MM.1S (cell line): ENCODE data around the gene MYL6B.

Source experiments
- DNase-seq: peaks from one replicate; pipeline ENCODE4 v3.0.0-alpha.2; 2015
- H2AFZ ChIP-seq: fragments of 300-600 bp; sonication (generic); 2 replicates; pipeline ENCODE4 v1.6.0; 2016; ENCODE audit warnings: antibody characterized with exemption, low read length
- H3F3A ChIP-seq: fragments of 300-600 bp; sonication (generic); 2 replicates; pipeline ENCODE4 v1.6.1; 2016; ENCODE audit warnings: mild to moderate bottlenecking, antibody characterized with exemption, low read length, moderate library complexity, mixed read lengths; ENCODE audit not compliant: insufficient read depth
- H3K27ac ChIP-seq: fragments of 300-600 bp; sonication (generic); 2 replicates; pipeline ENCODE4 v1.5.1; 2016; ENCODE audit warnings: mild to moderate bottlenecking, low read length
- H3K27me3 ChIP-seq: fragments of 300-600 bp; sonication (generic); replicated peaks from 2 replicates; pipeline ENCODE4 v1.6.0; 2016; ENCODE audit warnings: low read length; ENCODE audit not compliant: insufficient read depth
- H3K36me3 ChIP-seq: fragments of 300-600 bp; sonication (generic); replicated peaks from 2 replicates; pipeline ENCODE4 v1.6.1; 2016; ENCODE audit warnings: mild to moderate bottlenecking, low read length, mixed read lengths; ENCODE audit not compliant: insufficient read depth
- H3K4me1 ChIP-seq: fragments of 300-600 bp; sonication (generic); 2 replicates; pipeline ENCODE4 v1.6.1; 2016; ENCODE audit warnings: low read length, mixed read lengths
- H3K4me2 ChIP-seq: fragments of 300-600 bp; sonication (generic); 2 replicates; pipeline ENCODE4 v1.6.0; 2016; ENCODE audit warnings: low read depth, low read length
- H3K4me3 ChIP-seq: fragments of 300-600 bp; sonication (generic); 2 replicates; pipeline ENCODE4 v1.5.1; 2016; ENCODE audit warnings: low read length, mixed read lengths
- H3K79me2 ChIP-seq: fragments of 300-600 bp; sonication (generic); 2 replicates; pipeline ENCODE4 v1.6.1; 2016; ENCODE audit warnings: mixed run types, low read length, mixed read lengths
- H3K9ac ChIP-seq: fragments of 300-600 bp; sonication (generic); 2 replicates; pipeline ENCODE4 v1.6.1; 2016; ENCODE audit warnings: low read length, mixed read lengths
- H3K9me2 ChIP-seq: fragments of 300-600 bp; sonication (generic); replicated peaks from 2 replicates; pipeline ENCODE4 v1.6.1; 2016; ENCODE audit warnings: mild to moderate bottlenecking, low read length, mixed read lengths; ENCODE audit not compliant: insufficient read depth
- H3K9me3 ChIP-seq: fragments of 300-600 bp; sonication (generic); replicated peaks from 2 replicates; pipeline ENCODE4 v1.6.1; 2016; ENCODE audit warnings: mild to moderate bottlenecking, low read length, mixed read lengths; ENCODE audit not compliant: insufficient read depth
- H4K20me1 ChIP-seq: fragments of 300-600 bp; sonication (generic); 2 replicates; pipeline ENCODE4 v1.6.1; 2016; ENCODE audit warnings: mild to moderate bottlenecking, low read length, moderate library complexity, mixed read lengths; ENCODE audit not compliant: insufficient read depth
- EZH2 ChIP-seq: fragments of 300-600 bp; sonication (generic); optimal IDR thresholded peaks from 2 replicates; pipeline ENCODE3; 2017; ENCODE audit warnings: low read depth, mild to moderate bottlenecking, antibody characterized with exemption, low read length, mixed read lengths
- EZH2phosphoT487 ChIP-seq: fragments of 300-600 bp; sonication (generic); IDR thresholded peaks from 2 replicates; pipeline ENCODE4 v1.6.1; 2018; ENCODE audit warnings: antibody characterized with exemption, low read length
- TF ChIP-seq, protein P1 (sequence below): fragments of 300-600 bp; sonication (generic); IDR thresholded peaks from 2 replicates; pipeline ENCODE4 v1.5.1; 2016; ENCODE audit warnings: antibody characterized with exemption, low read length, mixed read lengths

Gene MYL6B

DNA sequence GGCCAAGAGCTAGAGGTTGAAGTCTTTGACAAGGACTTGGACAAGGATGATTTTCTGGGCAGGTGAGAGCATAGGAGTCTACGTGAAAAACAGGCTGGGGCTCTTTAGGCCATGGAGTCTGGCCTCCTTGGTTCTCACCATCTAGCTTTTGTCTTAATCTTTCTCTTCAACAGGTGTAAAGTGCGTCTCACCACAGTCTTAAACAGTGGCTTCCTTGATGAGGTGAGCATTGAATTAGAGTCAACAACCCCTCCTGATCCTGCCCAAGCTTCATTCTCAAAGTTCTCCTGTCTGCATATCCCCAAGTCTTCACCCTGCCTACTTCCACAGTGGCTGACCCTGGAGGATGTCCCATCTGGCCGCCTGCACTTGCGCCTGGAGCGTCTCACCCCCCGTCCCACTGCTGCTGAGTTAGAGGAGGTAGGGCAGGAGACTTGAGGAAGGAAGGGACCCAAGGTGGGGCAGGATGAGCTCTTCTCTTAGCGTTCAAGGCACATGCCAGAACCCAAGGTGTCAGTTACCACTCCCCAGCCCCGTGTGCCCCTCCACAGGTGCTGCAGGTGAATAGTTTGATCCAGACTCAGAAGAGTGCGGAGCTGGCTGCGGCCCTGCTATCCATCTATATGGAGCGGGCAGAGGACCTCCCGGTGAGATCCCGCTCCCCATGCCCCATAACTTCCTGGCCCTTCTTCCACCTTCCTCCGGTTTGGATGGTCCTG is 14.4 kb upstream of the MYL6B start:
- Histone ChIP-seq H3K4me2 (no peak overlapping the region), H3F3A (0 out of 2 replicates have a peak, but pooled peaks cover 1% of the 10 kb centered on the region), H3K36me3 (no peaks in the 10 kb centered on the region; the same call in 1 of the 2 replicates), H3K27me3 (no peaks in the 10 kb centered on the region), H3K9me3 (no peaks in the 10 kb centered on the region), H3K27ac (no peak overlapping the region), H3K9ac (no peak overlapping the region), H4K20me1 (no peaks in the 10 kb centered on the region), H3K9me2 (no peaks in the 10 kb centered on the region), H3K4me1 (0 out of 2 replicates have a peak, but pooled peaks cover 3% of the 10 kb centered on the region), H2AFZ (no peak overlapping the region), H3K4me3 (no peak overlapping the region), H3K79me2 (no peaks in the 10 kb centered on the region)
- TF ChIP-seq EZH2: no peak
- TF ChIP-seq, protein P1, sequence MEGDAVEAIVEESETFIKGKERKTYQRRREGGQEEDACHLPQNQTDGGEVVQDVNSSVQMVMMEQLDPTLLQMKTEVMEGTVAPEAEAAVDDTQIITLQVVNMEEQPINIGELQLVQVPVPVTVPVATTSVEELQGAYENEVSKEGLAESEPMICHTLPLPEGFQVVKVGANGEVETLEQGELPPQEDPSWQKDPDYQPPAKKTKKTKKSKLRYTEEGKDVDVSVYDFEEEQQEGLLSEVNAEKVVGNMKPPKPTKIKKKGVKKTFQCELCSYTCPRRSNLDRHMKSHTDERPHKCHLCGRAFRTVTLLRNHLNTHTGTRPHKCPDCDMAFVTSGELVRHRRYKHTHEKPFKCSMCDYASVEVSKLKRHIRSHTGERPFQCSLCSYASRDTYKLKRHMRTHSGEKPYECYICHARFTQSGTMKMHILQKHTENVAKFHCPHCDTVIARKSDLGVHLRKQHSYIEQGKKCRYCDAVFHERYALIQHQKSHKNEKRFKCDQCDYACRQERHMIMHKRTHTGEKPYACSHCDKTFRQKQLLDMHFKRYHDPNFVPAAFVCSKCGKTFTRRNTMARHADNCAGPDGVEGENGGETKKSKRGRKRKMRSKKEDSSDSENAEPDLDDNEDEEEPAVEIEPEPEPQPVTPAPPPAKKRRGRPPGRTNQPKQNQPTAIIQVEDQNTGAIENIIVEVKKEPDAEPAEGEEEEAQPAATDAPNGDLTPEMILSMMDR: no peak
- no peak for TF ChIP-seq EZH2phosphoT487
- no peak for DNase-seq

DNA sequence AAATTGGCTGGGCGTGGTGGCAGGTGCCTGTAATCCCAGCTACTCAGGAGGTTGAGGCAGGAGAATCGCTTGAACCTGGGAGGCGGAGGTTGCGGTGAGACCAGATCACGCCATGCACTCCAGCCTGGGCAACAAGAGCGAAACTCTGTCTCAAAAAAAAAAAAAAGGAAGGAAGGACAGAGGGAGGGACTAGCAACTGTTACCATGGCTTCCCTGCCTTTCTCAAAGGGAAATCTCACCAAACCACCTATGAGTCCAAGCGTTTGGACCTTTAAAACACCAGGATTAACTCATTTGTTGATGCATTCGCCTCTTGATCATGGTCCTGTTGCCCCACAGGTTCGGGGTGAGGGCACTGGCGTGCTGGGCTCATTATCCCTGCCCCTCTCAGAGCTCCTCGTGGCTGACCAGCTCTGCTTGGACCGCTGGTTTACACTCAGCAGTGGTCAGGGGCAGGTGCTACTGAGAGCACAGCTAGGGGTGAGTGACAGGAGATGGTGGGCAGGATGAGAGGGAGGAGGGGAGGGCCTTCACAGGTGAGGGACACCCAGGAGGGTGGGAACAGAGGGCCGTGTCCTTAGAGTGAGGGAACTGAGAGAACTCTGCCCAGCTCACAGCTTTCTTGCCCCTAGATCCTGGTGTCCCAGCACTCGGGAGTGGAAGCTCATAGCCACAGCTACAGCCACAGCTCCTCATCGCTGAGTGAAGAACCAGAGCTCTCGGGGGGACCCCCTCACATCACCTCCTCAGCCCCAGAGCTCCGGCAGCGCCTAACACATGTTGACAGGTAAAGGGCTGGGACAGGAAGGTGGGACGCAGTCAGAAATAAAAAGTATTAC is 10.2 kb upstream of the MYL6B start:
- Histone ChIP-seq H3K9me2 (no peaks in the 10 kb centered on the region), H3F3A (0 out of 2 replicates have a peak, but pooled peaks cover 11% of the 10 kb centered on the region), H3K4me2 (no peak overlapping the region), H2AFZ (no peak overlapping the region), H3K9ac (no peak overlapping the region), H3K36me3 (no peaks in the 10 kb centered on the region; the same call in none of the 2 replicates), H3K9me3 (no peaks in the 10 kb centered on the region), H3K27ac (no peak overlapping the region), H3K4me1 (no peaks in the 10 kb centered on the region), H3K27me3 (no peaks in the 10 kb centered on the region), H4K20me1 (no peaks in the 10 kb centered on the region), H3K4me3 (no peak overlapping the region), H3K79me2 (no peaks in the 10 kb centered on the region)
- no peak for DNase-seq
- TF ChIP-seq EZH2phosphoT487 (no peak), EZH2 (no peak)
- TF ChIP-seq, protein P1: no peak

DNA sequence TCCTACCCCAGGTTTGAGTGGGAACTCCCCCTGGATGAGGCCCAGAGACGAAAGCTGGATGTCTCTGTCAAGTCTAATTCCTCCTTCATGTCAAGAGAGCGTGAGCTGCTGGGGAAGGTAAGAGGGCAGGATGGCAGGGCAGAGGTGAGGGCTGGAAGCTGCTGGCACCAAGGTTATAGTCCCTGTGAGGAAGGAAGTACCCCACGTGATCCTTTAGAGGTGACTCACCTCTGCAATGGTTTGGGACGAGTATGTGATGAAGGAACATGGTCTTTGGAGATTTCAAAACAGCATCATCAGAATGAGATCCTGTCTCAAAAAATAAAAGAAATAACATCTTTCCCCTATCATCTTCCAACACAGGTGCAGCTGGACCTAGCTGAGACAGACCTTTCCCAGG is 9.2 kb upstream of the MYL6B start:
- Histone ChIP-seq H3K4me2 (no peak overlapping the region), H3K79me2 (no peaks in the 10 kb centered on the region), H3K9me2 (no peaks in the 10 kb centered on the region), H3K27ac (no peak overlapping the region), H3K4me1 (no peaks in the 10 kb centered on the region), H3K36me3 (no peaks in the 10 kb centered on the region; the same call in none of the 2 replicates), H3K9ac (no peak overlapping the region), H3K4me3 (no peak overlapping the region), H3K9me3 (no peaks in the 10 kb centered on the region), H2AFZ (no peak overlapping the region), H3K27me3 (no peaks in the 10 kb centered on the region), H3F3A (0 out of 2 replicates have a peak, but pooled peaks cover 11% of the 10 kb centered on the region), H4K20me1 (no peaks in the 10 kb centered on the region)
- TF ChIP-seq, protein P1: no peak
- no peak for TF ChIP-seq EZH2phosphoT487
- TF ChIP-seq EZH2: no peak
- DNase-seq: no peak
